Panc1 (cell line): ENCODE results near the gene VIPAS39. TPM values are rescaled to one million over a fixed set of nuclear protein-coding genes. Genes with fewer than 3 reads are reported as not detected.
"Not testable (repeated sequence)": the region's sequence is repeated elsewhere in the genome, so short reads cannot be mapped to it uniquely, and the experiment has no call there.

Source experiments
- ATAC-seq: fragments of 200-7000 bp; cut with Tn5 transposase; 2 replicates; pipeline ENCODE4 v1.9.1; 2020; ENCODE audit warnings: mild to moderate bottlenecking, moderate library complexity
- BruUV-seq: library from RNA; stranded (reverse); fragments of 400-500 nt; replicated peaks from 2 replicates; lab custom pipeline; 2021; lab: Mats Ljungman, UMichigan
- CTCF ChIA-PET: fragments of 300-600 bp; sonication (Branson Sonifier 250); formaldehyde crosslinking; loops from one replicate; lab custom pipeline; 2022; ENCODE audit warnings: antibody characterized with exemption; lab: Charles Lee
- POLR2A ChIA-PET: fragments of 300-600 bp; sonication (Branson Sonifier 250); formaldehyde crosslinking; loops from one replicate; lab custom pipeline; 2022; ENCODE audit warnings: antibody characterized with exemption; lab: Charles Lee
- DNase-seq: peaks from one replicate; pipeline ENCODE4 v3.0.0-alpha.2; 2010; ENCODE audit warnings: low read depth, low spot score
- H3K27ac ChIP-seq: 2 replicates; pipeline ENCODE4 v1.5.1; 2011; ENCODE audit warnings: mild to moderate bottlenecking, low read length, inconsistent platforms
- H3K27me3 ChIP-seq: fragments of 200-500 bp; sonication (Bioruptor generic); 2 replicates; pipeline ENCODE4 v1.6.0; 2014; ENCODE audit warnings: low read length, inconsistent platforms; ENCODE audit not compliant: control insufficient read depth, insufficient read depth
- H3K36me3 ChIP-seq: fragments of 200-500 bp; sonication (Bioruptor generic); 2 replicates; pipeline ENCODE4 v1.5.1; 2014; ENCODE audit warnings: inconsistent platforms, mild to moderate bottlenecking, low read length, moderate library complexity; ENCODE audit not compliant: control insufficient read depth, insufficient read depth
- H3K4me1 ChIP-seq: 2 replicates; pipeline ENCODE4 v1.5.1; 2011; ENCODE audit warnings: inconsistent platforms, mild to moderate bottlenecking, low read length, moderate library complexity; ENCODE audit not compliant: control insufficient read depth, insufficient read depth
- H3K4me3 ChIP-seq, 2 experiments: 2 replicates each; pipeline ENCODE4 v1.5.1; 2011 to 2012; ENCODE audit warnings: low read depth in 2 of 2, low read length in 2 of 2, mild to moderate bottlenecking in 2 of 2, inconsistent platforms in 1 of 2, moderate library complexity in 1 of 2
- H3K9me3 ChIP-seq: fragments of 200-500 bp; sonication (Bioruptor generic); 2 replicates; pipeline ENCODE4 v1.5.1; 2014; ENCODE audit warnings: low read depth, mild to moderate bottlenecking, inconsistent platforms, low read length, moderate library complexity; ENCODE audit not compliant: control insufficient read depth, insufficient read depth
- CTCF ChIP-seq: fragments of 450-650 bp; IDR thresholded peaks from 2 replicates; pipeline ENCODE4 v1.5.1; 2017; ENCODE audit warnings: mild to moderate bottlenecking
- POLR2AphosphoS5 ChIP-seq: IDR thresholded peaks from 2 replicates; pipeline ENCODE4 v1.6.1; 2012; ENCODE audit warnings: mild to moderate bottlenecking, low read depth, low read length, moderate library complexity
- REST ChIP-seq, 2 experiments: IDR thresholded peaks; 2 replicates each; pipeline ENCODE4 v1.6.1; 2011 to 2012; ENCODE audit warnings: low read depth in 2 of 2, control low read depth in 1 of 2, low read length in 1 of 2, mild to moderate bottlenecking in 1 of 2, moderate library complexity in 1 of 2; ENCODE audit not compliant: insufficient read depth in 1 of 2
- SIN3A ChIP-seq: IDR thresholded peaks from 2 replicates; pipeline ENCODE4 v1.6.1; 2012; ENCODE audit warnings: low read depth, mild to moderate bottlenecking, low read length, moderate library complexity, borderline replicate concordance; ENCODE audit not compliant: insufficient read depth
- TCF7L2 ChIP-seq: IDR thresholded peaks from 2 replicates; pipeline ENCODE4 v1.6.1; 2011; ENCODE audit warnings: mild to moderate bottlenecking, low read depth, low read length, inconsistent platforms
- in situ Hi-C: cut with HindIII; loops from 2 replicates; pipeline ENCODE4 v1.10.0; 2016; ENCODE audit warnings: low sequenced_read_pairs, low pct_unique_long_range_greater_than_20kb
- intact Hi-C: fragments of 100-400 bp; cut with micrococcal nuclease; formaldehyde crosslinking; loops from one replicate; pipeline ENCODE4 v1.10.0; 2022; ENCODE audit not compliant: unreplicated experiment
- total RNA-seq: library from RNA; stranded (reverse); gene quantifications from one replicate; pipeline ENCODE4 v1.2.1, GENCODE V29; 2021; ENCODE audit not compliant: unreplicated experiment

VIPAS39 gene
- total RNA-seq, 1 experiment from 2014 or later = 12.4 TPM

- DNase-seq (no peak), ATAC-seq (no peak)
- in situ Hi-C loops = no loop called here
- Histone ChIP-seq H3K36me3 (no peaks in the 10 kb centered on the region), H3K4me3 (no peak overlapping the region), H3K27ac (no peak overlapping the region), H3K27me3 (no peaks in the 10 kb centered on the region), H3K4me1 (no peaks in the 10 kb centered on the region), H3K9me3 (no peaks in the 10 kb centered on the region)
- no TSS peak for BruUV-seq
- no peak for TF ChIP-seq POLR2AphosphoS5
- CTCF ChIA-PET = no interaction called here
- intact Hi-C loops = no loop called here
- POLR2A ChIA-PET = no interaction called here
Observed at GRCh38 chr14:77421201-77421600, 36.2 kb downstream of the VIPAS39 start.

GRCh38 chr14:77416836-77417235 lies 40.6 kb downstream of the VIPAS39 start:
- intact Hi-C loops (no loop called here), in situ Hi-C loops (no loop called here)
- Histone ChIP-seq H3K4me1 (no peaks in the 10 kb centered on the region), H3K27me3 (no peaks in the 10 kb centered on the region), H3K36me3 (no peaks in the 10 kb centered on the region), H3K27ac (no peak overlapping the region), H3K4me3 (no peak overlapping the region), H3K9me3 (no peaks in the 10 kb centered on the region)
- DNase-seq (no peak), ATAC-seq (no peak)
- no peak for TF ChIP-seq SIN3A
- no peak for TF ChIP-seq REST (IDR thresholded peaks at IDR 0.05; ENCODE audit: insufficient read depth in 1 of 2, low read depth in 2 of 2, low read length in 1 of 2)
- no peak for TF ChIP-seq TCF7L2
- TF ChIP-seq CTCF = no peak
- TF ChIP-seq POLR2AphosphoS5 = no peak
- ChIA-PET CTCF (no interaction called here), POLR2A (no interaction called here)
- BruUV-seq = no TSS peak

- BruUV-seq, H3K9me3 ChIP-seq, ATAC-seq, H3K27me3 ChIP-seq, H3K4me3 ChIP-seq, H3K4me1 ChIP-seq, H3K27ac ChIP-seq, POLR2A ChIA-PET, H3K36me3 ChIP-seq, in situ Hi-C loops, DNase-seq, CTCF ChIA-PET, intact Hi-C loops: not testable (repeated sequence)
Observed at GRCh38 chr14:77416098-77416497, 41.3 kb downstream of the VIPAS39 start.

- intact Hi-C loops, H3K4me1 ChIP-seq, H3K4me3 ChIP-seq, ATAC-seq, POLR2A ChIA-PET, H3K36me3 ChIP-seq, DNase-seq, CTCF ChIA-PET, in situ Hi-C loops, H3K27ac ChIP-seq, H3K27me3 ChIP-seq, BruUV-seq, H3K9me3 ChIP-seq: not testable (repeated sequence)
Observed at GRCh38 chr14:77415403-77416030, 41.9 kb downstream of the VIPAS39 start.
